H1 (cell line): ENCODE measurements around the gene HK1. TPM values are rescaled to one million over a fixed set of nuclear protein-coding genes. Genes with fewer than 3 reads are reported as not detected.

Experiments used
- CTCF ChIA-PET: fragments of 300-600 bp; sonication (Branson Sonifier 250); formaldehyde crosslinking; loops from one replicate; lab custom pipeline; 2021; ENCODE audit not compliant: partially characterized antibody; lab: Charles Lee
- POLR2A ChIA-PET: fragments of 300-600 bp; sonication (Branson Sonifier 250); formaldehyde crosslinking; loops from one replicate; lab custom pipeline; 2021; ENCODE audit warnings: inconsistent platforms; ENCODE audit not compliant: partially characterized antibody; lab: Charles Lee
- DNase-seq, 2 experiments: peaks; one replicate each; pipeline versions ENCODE4 v3.0.0 to v3.0.0-alpha.2; 2010 to 2022; ENCODE audit warnings: low spot score in 2 of 2, low read depth in 1 of 2, mixed read lengths in 1 of 2
- FAIRE-seq: peaks from 2 replicates; lab custom pipeline; 2011; peaks lifted over from hg19 to GRCh38; lab: Jason Lieb, UNC
- H2AFZ ChIP-seq: 2 replicates; pipeline ENCODE4 v1.8.1; 2012; ENCODE audit warnings: low read length, inconsistent platforms
- H2AK5ac ChIP-seq: 2 replicates; pipeline ENCODE4 v1.6.1; 2013; ENCODE audit warnings: low read depth, low read length
- H2BK120ac ChIP-seq: replicated peaks from 2 replicates; pipeline ENCODE3; 2013; ENCODE audit warnings: low read depth, low read length, inconsistent platforms
- H2BK12ac ChIP-seq: 2 replicates; pipeline ENCODE4 v1.6.1; 2013; ENCODE audit warnings: low read depth, low read length
- H2BK15ac ChIP-seq: 2 replicates; pipeline ENCODE4 v1.6.1; 2013; ENCODE audit warnings: low read length
- H2BK20ac ChIP-seq: 2 replicates; pipeline ENCODE4 v1.6.1; 2013; ENCODE audit warnings: low read length
- H2BK5ac ChIP-seq: 2 replicates; pipeline ENCODE4 v1.6.1; 2013; ENCODE audit warnings: low read depth, low read length
- H3K14ac ChIP-seq: 2 replicates; pipeline ENCODE4 v1.6.1; 2013; ENCODE audit warnings: inconsistent platforms; ENCODE audit not compliant: insufficient read length
- H3K18ac ChIP-seq: 2 replicates; pipeline ENCODE4 v1.6.1; 2013; ENCODE audit warnings: low read length; ENCODE audit errors: extremely low read depth
- H3K23ac ChIP-seq: 2 replicates; pipeline ENCODE4 v1.6.1; 2013; ENCODE audit warnings: inconsistent platforms; ENCODE audit not compliant: insufficient read length
- H3K23me2 ChIP-seq: 2 replicates; pipeline ENCODE4 v1.6.1; 2013; ENCODE audit warnings: low read depth, low read length
- H3K27ac ChIP-seq: 2 replicates; pipeline ENCODE4 v1.6.1; 2011; ENCODE audit warnings: low read depth, low read length, inconsistent platforms
- H3K27me3 ChIP-seq, 4 experiments: replicated peaks in 1 of 4; 1 replicate in 1 of 4; 2 replicates in 3 of 4; pipeline versions ENCODE4 v1.6.1 to v1.8.1; 2011 to 2013; ENCODE audit warnings: low read length in 3 of 4, mild to moderate bottlenecking in 3 of 4, inconsistent platforms in 2 of 4, mixed read lengths in 2 of 4, moderate library complexity in 1 of 4; ENCODE audit not compliant: control insufficient read depth in 3 of 4, insufficient read depth in 3 of 4; ENCODE audit errors: extremely low read depth in 1 of 4
- H3K36me3 ChIP-seq, 4 experiments: 2 replicates each; pipeline versions ENCODE4 v1.6.1 to v1.8.1; 2011 to 2013; ENCODE audit warnings: mild to moderate bottlenecking in 4 of 4, low read length in 3 of 4, moderate library complexity in 2 of 4, control low read depth in 1 of 4, inconsistent platforms in 1 of 4; ENCODE audit not compliant: insufficient read depth in 4 of 4, control insufficient read depth in 2 of 4
- H3K4ac ChIP-seq: replicated peaks from 2 replicates; pipeline ENCODE3; 2013; ENCODE audit warnings: low read length, low read depth, mixed read lengths, inconsistent platforms; ENCODE audit not compliant: insufficient read length
- H3K4me1 ChIP-seq, 4 experiments: replicated peaks in 1 of 4; 1 replicate in 1 of 4; 2 replicates in 3 of 4; pipeline versions ENCODE4 v1.6.1 to v1.8.1; 2011 to 2013; ENCODE audit warnings: low read length in 3 of 4, inconsistent platforms in 2 of 4, mixed read lengths in 1 of 4; ENCODE audit not compliant: insufficient read depth in 4 of 4, control insufficient read depth in 3 of 4
- H3K4me2 ChIP-seq, 2 experiments: 2 replicates each; pipeline versions ENCODE4 v1.6.1 to v1.8.1; 2011 to 2013; ENCODE audit warnings: low read depth in 2 of 2, low read length in 2 of 2, control low read depth in 1 of 2, inconsistent platforms in 1 of 2, mild to moderate bottlenecking in 1 of 2; ENCODE audit not compliant: insufficient read depth in 1 of 2
- H3K4me3 ChIP-seq, 4 experiments: fragments of 200-600, 300-600 bp in 1 of 4; sonication (generic), shearing (Covaris generic), sonication (Bioruptor Twin) in 1 of 4; 2 replicates each; pipeline versions ENCODE4 v1.5.1 to v1.8.1; 2011 to 2016; ENCODE audit warnings: low read length in 4 of 4, low read depth in 3 of 4, control low read depth in 2 of 4, inconsistent platforms in 2 of 4, mild to moderate bottlenecking in 2 of 4, mixed read lengths in 1 of 4, moderate library complexity in 1 of 4; ENCODE audit not compliant: insufficient read depth in 2 of 4; ENCODE audit errors: extremely low read depth in 1 of 4
- H3K56ac ChIP-seq: replicated peaks from 2 replicates; pipeline ENCODE3; 2013; ENCODE audit warnings: low read depth, mild to moderate bottlenecking, mixed read lengths, low read length, inconsistent platforms; ENCODE audit not compliant: insufficient read length
- H3K79me1 ChIP-seq: 2 replicates; pipeline ENCODE4 v1.6.1; 2013; ENCODE audit warnings: low read depth, low read length, control low read depth
- H3K79me2 ChIP-seq, 2 experiments: 2 replicates each; pipeline versions ENCODE4 v1.6.1 to v1.8.1; 2012 to 2013; ENCODE audit warnings: low read length in 2 of 2, mild to moderate bottlenecking in 2 of 2, inconsistent platforms in 1 of 2; ENCODE audit not compliant: insufficient read depth in 2 of 2, control insufficient read depth in 1 of 2
- H3K9ac ChIP-seq, 4 experiments: replicated peaks in 1 of 4; 1 replicate in 1 of 4; 2 replicates in 3 of 4; pipeline versions ENCODE4 v1.6.1 to v1.8.1; 2011 to 2013; ENCODE audit warnings: low read depth in 3 of 4, low read length in 3 of 4, control low read depth in 2 of 4, mild to moderate bottlenecking in 2 of 4, moderate library complexity in 2 of 4, inconsistent platforms in 1 of 4; ENCODE audit errors: extremely low read depth in 1 of 4
- H3K9me3 ChIP-seq, 2 experiments: 2 replicates each; pipeline versions ENCODE4 v1.6.1 to v1.8.1; 2012 to 2013; ENCODE audit warnings: mild to moderate bottlenecking in 2 of 2, moderate library complexity in 2 of 2, control low read depth in 1 of 2, inconsistent platforms in 1 of 2, low read depth in 1 of 2, low read length in 1 of 2, mixed read lengths in 1 of 2; ENCODE audit not compliant: insufficient read depth in 2 of 2
- H4K20me1 ChIP-seq, 2 experiments: replicated peaks in 1 of 2; 2 replicates each; pipeline versions ENCODE3 to v1.8.1; 2011 to 2013; ENCODE audit warnings: inconsistent platforms in 2 of 2, low read length in 2 of 2, mild to moderate bottlenecking in 1 of 2; ENCODE audit not compliant: insufficient read depth in 2 of 2, control insufficient read depth in 1 of 2
- H4K5ac ChIP-seq: 2 replicates; pipeline ENCODE4 v1.6.1; 2013; ENCODE audit warnings: low read length, low read depth, mixed read lengths, inconsistent platforms; ENCODE audit not compliant: insufficient read length
- H4K8ac ChIP-seq: 2 replicates; pipeline ENCODE4 v1.8.0; 2013; ENCODE audit warnings: mild to moderate bottlenecking, moderate library complexity, low read length, inconsistent platforms; ENCODE audit not compliant: insufficient read depth; ENCODE audit errors: extremely low read depth
- H4K91ac ChIP-seq: replicated peaks from 2 replicates; pipeline ENCODE3; 2013; ENCODE audit warnings: low read length, mixed read lengths, inconsistent platforms; ENCODE audit not compliant: insufficient read length
- ATF2 ChIP-seq: IDR thresholded peaks from 2 replicates; pipeline ENCODE4 v1.6.1; 2012; ENCODE audit warnings: low read length, inconsistent platforms
- BCL11A ChIP-seq, 2 experiments: IDR thresholded peaks; one replicate each; pipeline ENCODE4 v1.6.1; 2011; ENCODE audit warnings: low read depth in 2 of 2, low read length in 2 of 2, mild to moderate bottlenecking in 2 of 2
- BRCA1 ChIP-seq: IDR thresholded peaks from 2 replicates; pipeline ENCODE4 v1.6.1; 2012; ENCODE audit warnings: low read depth, low read length, improper control_type of control experiment
- GABPA ChIP-seq: IDR thresholded peaks from 2 replicates; pipeline ENCODE4 v1.6.1; 2011; ENCODE audit warnings: mild to moderate bottlenecking, low read length, moderate library complexity, borderline replicate concordance; ENCODE audit not compliant: insufficient read depth
- JUN ChIP-seq: IDR thresholded peaks from 2 replicates; pipeline ENCODE4 v1.6.1; 2011; ENCODE audit warnings: low read depth, mild to moderate bottlenecking, improper control_type of control experiment, low read length
- KDM1A ChIP-seq: fragments of 200-600, 300-600 bp; sonication (generic); IDR thresholded peaks from 2 replicates; pipeline ENCODE4 v1.7.1; 2016; ENCODE audit warnings: mild to moderate bottlenecking, low read length, borderline replicate concordance
- RXRA ChIP-seq: IDR thresholded peaks from 2 replicates; pipeline ENCODE4 v1.6.1; 2011; ENCODE audit warnings: low read depth, mild to moderate bottlenecking, low read length, moderate library complexity; ENCODE audit not compliant: insufficient read depth
- TCF12 ChIP-seq: IDR thresholded peaks from 2 replicates; pipeline ENCODE4 v1.6.1; 2011; ENCODE audit warnings: low read depth, mild to moderate bottlenecking, low read length
- ZNF274 ChIP-seq: IDR thresholded peaks from 2 replicates; pipeline ENCODE4 v1.7.0; 2012; ENCODE audit warnings: low read length, borderline replicate concordance; ENCODE audit errors: extremely low read depth
- WGBS, 2 experiments: shearing (Covaris generic) in 1 of 2; methylation state at CpG; one replicate each; pipeline versions ENCODE4 v1.1.6 to v1.1.7; 2013 to 2015; ENCODE audit warnings: low lambda C conversion rate in 2 of 2, mixed read lengths in 2 of 2, inconsistent platforms in 1 of 2, low coverage in 1 of 2, missing lambda C conversion rate in 1 of 2; ENCODE audit not compliant: insufficient replicate concordance in 2 of 2, insufficient coverage in 1 of 2, insufficient read length in 1 of 2; ENCODE audit errors: extremely low coverage in 1 of 2, missing lambda C conversion rate in 1 of 2; 5-methylcytosine and 5-hydroxymethylcytosine counted together
- polyA plus RNA-seq, 7 experiments: library from polyadenylated mRNA; depleted of rRNA in 3 of 7; stranded (reverse) in 5 of 7; unstranded in 2 of 7; fragments of >200 nt in 5 of 7; fragments of 200-250 nt in 2 of 7; gene quantifications; 1 replicate in 5 of 7; 2 replicates in 1 of 7; 4 replicates in 1 of 7; pipeline versions ENCODE4 v1.2.1 to v1.2.3, GENCODE V29; 2011 to 2013; ENCODE audit warnings: missing spikeins in 2 of 7, mixed read lengths in 2 of 7
- total RNA-seq: library from RNA; stranded (reverse); fragmentation: NEBNext Ultra II Directional; extraction: Animal tissue kit (Norgen Biotek cat#: 25700); gene quantifications from 2 replicates; pipeline ENCODE4 v1.2.1, GENCODE V29; 2021

The HK1 gene
- total and polyA plus RNA-seq, 2 of the 8 experiments (the other 6 are each of a cell fraction or from before 2014, with no cell fraction given), result 55.8 to 247 TPM

- no peaks in the 10 kb centered on the region for H3K27me3 ChIP-seq
- FAIRE-seq (no peak), DNase-seq (no peak)
- no peak overlapping the region for H3K14ac ChIP-seq
- no peak overlapping the region for H2BK20ac ChIP-seq
- H3K23ac ChIP-seq, result no peak overlapping the region
- H2AK5ac ChIP-seq, result no peak overlapping the region
- H3K4ac ChIP-seq, result no peak overlapping the region
- H4K20me1 ChIP-seq, result no peaks in the 10 kb centered on the region
- no peak overlapping the region for H2BK5ac ChIP-seq
- 88% methylated on average over 10 of the region's 10 CpGs; no CpG with 5 or more reads in 1 of the 2 experiments for WGBS, 2 experiments
- no peaks in the 10 kb centered on the region for H3K23me2 ChIP-seq
- no peak overlapping the region for H4K8ac ChIP-seq
- no peak overlapping the region for H3K56ac ChIP-seq
- ChIA-PET CTCF (interaction anchor here (0.6 to 2.4 kb wide), 13 partner anchors 8 to 144 kb away, joined by 3 to 14 read pairs (median 3); no protein-coding TSS in a partner anchor), POLR2A (interaction anchor here (0.9 to 1.5 kb wide), 4 partner anchors 11 to 57 kb away, joined by 3 to 5 read pairs (median 4); no protein-coding TSS in a partner anchor)
- peaks cover 0 to 7% (median 2%) of the 10 kb centered on the region in 4 experiments; a peak in 5 of 8 replicates for H3K36me3 ChIP-seq
- H3K4me2 ChIP-seq, result no peak overlapping the region
- H3K4me3 ChIP-seq, result no peak overlapping the region
- peak overlapping the region; percentile 42; the same call in 1 of the 2 replicates for H3K18ac ChIP-seq
- H3K27ac ChIP-seq, result no peak overlapping the region
- H4K5ac ChIP-seq, result no peak overlapping the region
- H3K9me3 ChIP-seq, result no peaks in the 10 kb centered on the region
- H2AFZ ChIP-seq, result no peak overlapping the region
- H3K9ac ChIP-seq, result no peak overlapping the region; a peak in 1 of 7 replicates
- H3K79me1 ChIP-seq, result peaks cover 2% of the 10 kb centered on the region; the same call in 1 of the 2 replicates
- H2BK12ac ChIP-seq, result no peak overlapping the region
- peak overlapping the region; percentile 40; the same call in 1 of the 2 replicates for H2BK15ac ChIP-seq
- H4K91ac ChIP-seq, result no peak overlapping the region
- peaks cover 12 to 24% (median 19%) of the 10 kb centered on the region in 4 experiments for H3K4me1 ChIP-seq
- H3K79me2 ChIP-seq, result peaks cover 0 to 75% of the 10 kb centered on the region in 2 experiments; a peak in 2 of 4 replicates
- no peak overlapping the region for H2BK120ac ChIP-seq
- TF ChIP-seq ATF2 (no peak), BCL11A (IDR thresholded peaks at IDR 0.05; ENCODE audit: low read depth in 2 of 2, low read length in 2 of 2) (no peak), ZNF274 (no peak), RXRA (no peak), GABPA (no peak), TCF12 (no peak), KDM1A (no peak), BRCA1 (no peak), JUN (no peak)
Observed at GRCh38 chr10:69348816-69349541, 70.7 kb downstream of the HK1 start.
